Peyer's patch (tissue), 4 donors: Measurements from ENCODE around the gene CCDC15. TPM values are rescaled to one million over a fixed set of nuclear protein-coding genes. Genes with fewer than 3 reads are reported as not detected.
A peak's percentile ranks its signal among the peaks of the same experiment; 100 is the strongest.

Source experiments
- DNase-seq, 3 donors: peaks; one replicate each; pipeline ENCODE4 v3.0.0-alpha.2; 2017 to 2019
- H3K27ac ChIP-seq, 4 donors: fragments of 200-600 bp; sonication (generic); one replicate each; pipeline ENCODE4 v1.5.1; 2016 to 2019
- H3K27me3 ChIP-seq, 2 donors: fragments of 200-600 bp; sonication (generic); one replicate each; pipeline ENCODE4 v1.5.1; 2019
- H3K36me3 ChIP-seq, 3 donors: fragments of 200-600 bp; sonication (generic); one replicate each; pipeline ENCODE4 v1.5.1; 2016 to 2019
- H3K4me1 ChIP-seq, 4 donors: fragments of 200-600 bp; sonication (generic); one replicate each; pipeline ENCODE4 v1.5.1; 2016 to 2019
- H3K4me3 ChIP-seq, 4 donors: fragments of 200-600 bp; sonication (generic); 1 replicate in 3 of 4; 2 replicates in 1 of 4; pipeline ENCODE4 v1.5.1; 2016 to 2019; ENCODE audit warnings: mild to moderate bottlenecking in 1 of 4
- H3K9me3 ChIP-seq, 4 donors: fragments of 200-600 bp; sonication (generic); one replicate each; pipeline ENCODE4 v1.5.1; 2016 to 2019; ENCODE audit warnings: mild to moderate bottlenecking in 1 of 4
- CTCF ChIP-seq, 6 experiments: fragments of 450-650 bp in 4 of 6; fragments of 200-600 bp in 2 of 6; sonication (generic) in 1 of 6; IDR thresholded peaks; one replicate each; pipeline ENCODE4 v1.5.1; 2017 to 2019; ENCODE audit warnings: antibody characterized with exemption in 6 of 6, mild to moderate bottlenecking in 3 of 6, moderate library complexity in 1 of 6
- POLR2A ChIP-seq, 2 donors: fragments of 450-650 bp; IDR thresholded peaks; one replicate each; pipeline ENCODE4 v1.5.1; 2017; ENCODE audit warnings: antibody characterized with exemption in 2 of 2, mild to moderate bottlenecking in 2 of 2, moderate library complexity in 2 of 2
- total RNA-seq, 4 donors: library from RNA; depleted of rRNA; stranded (reverse); fragments of >200 nt; gene quantifications; one replicate each; pipeline ENCODE4 v1.1.0, GENCODE V29; 2016

The CCDC15 gene
- total RNA-seq, 4 donors from 2014 or later: 0.35 to 7.4 (median 1.8) TPM

GRCh38 chr11:124919898-124920297, 34.1 kb upstream of the CCDC15 start:
- Histone ChIP-seq H3K27ac (no peak overlapping the region), H3K4me1 (peaks cover 0 to 9% (median 3%) of the 10 kb centered on the region in 4 donors), H3K27me3 (no peaks in the 10 kb centered on the region), H3K9me3 (no peaks in the 10 kb centered on the region), H3K4me3 (no peak overlapping the region), H3K36me3 (no peaks in the 10 kb centered on the region)
- no peak for TF ChIP-seq POLR2A (IDR thresholded peaks at IDR 0.05)
- no peak for DNase-seq

DNA sequence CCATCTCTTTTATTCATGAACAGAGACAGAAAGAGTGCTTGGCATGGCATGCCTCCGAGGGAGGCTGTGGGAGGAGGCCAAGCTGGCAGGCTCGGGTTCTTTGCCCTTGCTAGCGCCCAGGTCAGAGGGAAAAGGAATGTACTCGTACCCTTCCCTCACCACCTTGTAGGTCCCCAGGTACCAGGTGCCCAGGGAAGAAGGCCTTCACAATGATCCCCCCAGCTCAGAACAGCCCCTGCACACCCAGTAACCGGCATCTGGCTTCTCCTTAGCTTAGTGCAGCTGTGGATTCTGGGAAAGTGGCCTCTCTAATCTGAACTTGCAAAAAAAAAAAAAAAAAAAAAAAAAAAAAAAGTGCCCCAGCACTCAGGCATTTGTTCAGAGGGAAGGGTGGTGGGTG, 33.6 kb upstream of the CCDC15 start:
- no peak for TF ChIP-seq POLR2A (IDR thresholded peaks at IDR 0.05)
- TF ChIP-seq CTCF (IDR thresholded peaks at IDR 0.05): no peak
- no peak for DNase-seq
- Histone ChIP-seq H3K27me3 (no peaks in the 10 kb centered on the region), H3K36me3 (no peaks in the 10 kb centered on the region), H3K4me3 (peak overlapping the region in 1 of 4 donors; percentile 50), H3K27ac (no peak overlapping the region), H3K9me3 (no peaks in the 10 kb centered on the region), H3K4me1 (peaks cover 0 to 9% (median 3%) of the 10 kb centered on the region in 4 donors)

- peaks cover 0 to 9% (median 3%) of the 10 kb centered on the region in 4 donors for H3K4me1 ChIP-seq
- peak overlapping the region; percentile 31 to 50 (median 45) for H3K4me3 ChIP-seq
- H3K9me3 ChIP-seq: no peaks in the 10 kb centered on the region
- peak in 2 of 3 donors; percentile 49 to 80 for DNase-seq
- H3K27me3 ChIP-seq: no peaks in the 10 kb centered on the region
- no peaks in the 10 kb centered on the region for H3K36me3 ChIP-seq
- no peak for TF ChIP-seq CTCF (IDR thresholded peaks at IDR 0.05)
- TF ChIP-seq POLR2A (IDR thresholded peaks at IDR 0.05): no peak
- peak overlapping the region in 1 of 4 donors; percentile 27 for H3K27ac ChIP-seq
Measured at GRCh38 chr11:124920870-124921609, 33.0 kb upstream of the CCDC15 start.

GRCh38 chr11:124922831-124923230, 31.2 kb upstream of the CCDC15 start:
- H3K27me3 ChIP-seq: no peaks in the 10 kb centered on the region
- peaks cover 0 to 9% (median 3%) of the 10 kb centered on the region in 4 donors for H3K4me1 ChIP-seq
- no peak for DNase-seq
- H3K4me3 ChIP-seq: no peak overlapping the region
- H3K9me3 ChIP-seq: no peaks in the 10 kb centered on the region
- no peak overlapping the region for H3K27ac ChIP-seq
- TF ChIP-seq POLR2A (IDR thresholded peaks at IDR 0.05) (no peak), CTCF (IDR thresholded peaks at IDR 0.05) (no peak)
- H3K36me3 ChIP-seq: no peaks in the 10 kb centered on the region

DNA sequence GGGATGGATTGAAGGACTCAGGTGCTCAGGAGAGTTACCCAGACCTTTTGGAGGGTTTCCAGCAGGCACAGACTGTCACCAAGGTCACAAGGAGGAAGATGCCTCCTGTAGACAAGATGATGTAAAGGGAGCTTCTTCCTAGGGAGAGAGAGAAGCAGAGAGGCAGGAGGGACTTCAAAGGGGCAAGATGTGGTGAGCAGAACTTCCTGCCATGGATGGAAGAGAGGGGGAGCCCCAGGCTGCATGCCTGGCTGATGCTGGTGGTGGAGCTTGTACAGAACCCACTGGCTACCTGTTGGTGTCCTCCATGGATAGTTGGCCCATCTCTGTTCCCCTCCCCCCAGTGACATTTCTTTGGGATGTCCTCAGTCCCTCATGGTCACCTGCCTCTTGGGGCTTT, 30.7 kb upstream of the CCDC15 start:
- Histone ChIP-seq H3K4me1 (peaks cover 0 to 9% (median 3%) of the 10 kb centered on the region in 4 donors), H3K27me3 (no peaks in the 10 kb centered on the region), H3K27ac (no peak overlapping the region), H3K4me3 (no peak overlapping the region), H3K9me3 (no peaks in the 10 kb centered on the region), H3K36me3 (no peaks in the 10 kb centered on the region)
- no peak for TF ChIP-seq POLR2A (IDR thresholded peaks at IDR 0.05)
- DNase-seq: no peak

GRCh38 chr11:124928942-124929665, 24.9 kb upstream of the CCDC15 start:
- no peak overlapping the region for H3K27ac ChIP-seq
- no peaks in the 10 kb centered on the region for H3K27me3 ChIP-seq
- H3K9me3 ChIP-seq: no peaks in the 10 kb centered on the region
- H3K4me1 ChIP-seq: no peaks in the 10 kb centered on the region
- no peak for DNase-seq
- H3K4me3 ChIP-seq: no peak overlapping the region
- H3K36me3 ChIP-seq: no peaks in the 10 kb centered on the region
- TF ChIP-seq CTCF (IDR thresholded peaks at IDR 0.05) (no peak), POLR2A (IDR thresholded peaks at IDR 0.05) (no peak)
